NCI-H2196 treated with DMSO at 0.1 percent for 48 hours (cell line): ENCODE data around the gene ADAMTS2.
"Not testable (repeated sequence)": the region's sequence is repeated elsewhere in the genome, so short reads cannot be mapped to it uniquely, and the experiment has no call there.

Experiments used
- DNase-seq: peaks from one replicate; lab custom pipeline; 2025; ENCODE audit not compliant: unreplicated experiment; lab: John Stamatoyannopoulos, UW

ADAMTS2 gene

GRCh38 chr5:179298181-179298993 is 46.9 kb downstream of the ADAMTS2 start:
- DNase-seq: no peak

GRCh38 chr5:179297486-179298180 is 47.6 kb downstream of the ADAMTS2 start:
- DNase-seq: no peak

- DNase-seq: no peak
Measured at GRCh38 chr5:179297026-179297425, 48.2 kb downstream of the ADAMTS2 start.

GRCh38 chr5:179296150-179296821 is 49.0 kb downstream of the ADAMTS2 start:
- DNase-seq: no peak

GRCh38 chr5:179295778-179296149 is 49.5 kb downstream of the ADAMTS2 start:
- no peak for DNase-seq

GRCh38 chr5:179294891-179295777 is 50.1 kb downstream of the ADAMTS2 start:
- DNase-seq: no peak

GRCh38 chr5:179294131-179294780 is 51.0 kb downstream of the ADAMTS2 start:
- no peak for DNase-seq

- no peak for DNase-seq
Measured at GRCh38 chr5:179292681-179293635, 52.3 kb downstream of the ADAMTS2 start.

- DNase-seq: no peak
Measured at GRCh38 chr5:179292202-179292601, 53.1 kb downstream of the ADAMTS2 start.

GRCh38 chr5:179290681-179291540 is 54.4 kb downstream of the ADAMTS2 start:
- DNase-seq: no peak

- DNase-seq: no peak
Measured at GRCh38 chr5:179289756-179290385, 55.4 kb downstream of the ADAMTS2 start.

GRCh38 chr5:179288809-179289185 is 56.5 kb downstream of the ADAMTS2 start:
- no peak for DNase-seq

GRCh38 chr5:179288101-179288808 is 57.0 kb downstream of the ADAMTS2 start:
- DNase-seq: no peak

GRCh38 chr5:179287631-179288030 is 57.6 kb downstream of the ADAMTS2 start:
- DNase-seq: no peak

GRCh38 chr5:179287071-179287470 is 58.2 kb downstream of the ADAMTS2 start:
- no peak for DNase-seq

- not testable (repeated sequence) for DNase-seq
Measured at GRCh38 chr5:179285776-179286162, 59.5 kb downstream of the ADAMTS2 start.
